ENCODE results near the gene TSPAN32. TPM values are rescaled to one million over a fixed set of nuclear protein-coding genes. Genes with fewer than 3 reads are reported as not detected.
A peak's percentile ranks its signal among the peaks of the same experiment; 100 is the strongest.

The TSPAN32 gene
- total RNA-seq, 1 donor from 2014 or later, result not detected

DNA sequence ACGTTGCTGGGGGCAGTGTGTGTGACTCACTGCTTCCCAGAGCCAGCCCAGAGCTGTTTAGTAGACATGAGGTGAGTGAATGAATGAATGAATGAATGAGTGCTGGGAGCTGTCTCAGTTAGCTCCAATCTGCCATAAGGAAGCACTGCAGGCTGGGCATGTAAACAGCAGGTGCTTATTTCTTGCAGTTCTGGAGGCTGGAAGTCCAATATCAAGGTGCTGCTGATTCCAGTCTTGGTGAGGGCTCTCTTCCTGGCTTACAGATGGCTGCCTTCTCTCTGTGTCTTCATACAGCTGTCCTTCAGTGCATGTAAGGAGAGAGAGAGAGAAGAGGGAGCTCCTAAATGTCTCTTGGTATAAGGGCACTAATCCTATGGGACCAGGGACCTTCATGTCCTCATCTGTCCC is 4.2 kb upstream of the TSPAN32 start:
- Mint-ChIP-seq H3K9me3 (ENCODE audit: unreplicated experiment) (peaks cover 2% of the 10 kb centered on the region), H3K4me1 (ENCODE audit: low read depth, unreplicated experiment) (no peaks in the 10 kb centered on the region), H3K27me3 (ENCODE audit: unreplicated experiment) (peaks cover 5% of the 10 kb centered on the region), H3K4me3 (ENCODE audit: unreplicated experiment) (no peak overlapping the region), H3K36me3 (ENCODE audit: unreplicated experiment) (no peaks in the 10 kb centered on the region), H3K27ac (ENCODE audit: unreplicated experiment) (no peak overlapping the region)
- no peak for DNase-seq
- TF ChIP-seq, protein P1, sequence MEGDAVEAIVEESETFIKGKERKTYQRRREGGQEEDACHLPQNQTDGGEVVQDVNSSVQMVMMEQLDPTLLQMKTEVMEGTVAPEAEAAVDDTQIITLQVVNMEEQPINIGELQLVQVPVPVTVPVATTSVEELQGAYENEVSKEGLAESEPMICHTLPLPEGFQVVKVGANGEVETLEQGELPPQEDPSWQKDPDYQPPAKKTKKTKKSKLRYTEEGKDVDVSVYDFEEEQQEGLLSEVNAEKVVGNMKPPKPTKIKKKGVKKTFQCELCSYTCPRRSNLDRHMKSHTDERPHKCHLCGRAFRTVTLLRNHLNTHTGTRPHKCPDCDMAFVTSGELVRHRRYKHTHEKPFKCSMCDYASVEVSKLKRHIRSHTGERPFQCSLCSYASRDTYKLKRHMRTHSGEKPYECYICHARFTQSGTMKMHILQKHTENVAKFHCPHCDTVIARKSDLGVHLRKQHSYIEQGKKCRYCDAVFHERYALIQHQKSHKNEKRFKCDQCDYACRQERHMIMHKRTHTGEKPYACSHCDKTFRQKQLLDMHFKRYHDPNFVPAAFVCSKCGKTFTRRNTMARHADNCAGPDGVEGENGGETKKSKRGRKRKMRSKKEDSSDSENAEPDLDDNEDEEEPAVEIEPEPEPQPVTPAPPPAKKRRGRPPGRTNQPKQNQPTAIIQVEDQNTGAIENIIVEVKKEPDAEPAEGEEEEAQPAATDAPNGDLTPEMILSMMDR (IDR thresholded peaks at IDR 0.05; ENCODE audit: partially characterized antibody, unreplicated experiment), result no peak

GRCh38 chr11:2298131-2298794 is 3.5 kb upstream of the TSPAN32 start:
- no peak for DNase-seq
- Mint-ChIP-seq H3K9me3 (ENCODE audit: unreplicated experiment) (peaks cover 2% of the 10 kb centered on the region), H3K27me3 (ENCODE audit: unreplicated experiment) (peaks cover 4% of the 10 kb centered on the region), H3K27ac (ENCODE audit: unreplicated experiment) (no peak overlapping the region), H3K4me1 (ENCODE audit: low read depth, unreplicated experiment) (no peaks in the 10 kb centered on the region), H3K36me3 (ENCODE audit: unreplicated experiment) (no peaks in the 10 kb centered on the region), H3K4me3 (ENCODE audit: unreplicated experiment) (no peak overlapping the region)
- TF ChIP-seq, protein P1 (IDR thresholded peaks at IDR 0.05; ENCODE audit: partially characterized antibody, unreplicated experiment), result no peak

GRCh38 chr11:2298795-2299761 is 2.7 kb upstream of the TSPAN32 start:
- Mint-ChIP-seq H3K27ac (ENCODE audit: unreplicated experiment) (no peak overlapping the region), H3K36me3 (ENCODE audit: unreplicated experiment) (no peaks in the 10 kb centered on the region), H3K9me3 (ENCODE audit: unreplicated experiment) (peaks cover 2% of the 10 kb centered on the region), H3K4me1 (ENCODE audit: low read depth, unreplicated experiment) (no peaks in the 10 kb centered on the region), H3K4me3 (ENCODE audit: unreplicated experiment) (no peak overlapping the region), H3K27me3 (ENCODE audit: unreplicated experiment) (peaks cover 4% of the 10 kb centered on the region)
- TF ChIP-seq, protein P1 (IDR thresholded peaks at IDR 0.05; ENCODE audit: partially characterized antibody, unreplicated experiment), result no peak
- peak; percentile 35 for DNase-seq

DNA sequence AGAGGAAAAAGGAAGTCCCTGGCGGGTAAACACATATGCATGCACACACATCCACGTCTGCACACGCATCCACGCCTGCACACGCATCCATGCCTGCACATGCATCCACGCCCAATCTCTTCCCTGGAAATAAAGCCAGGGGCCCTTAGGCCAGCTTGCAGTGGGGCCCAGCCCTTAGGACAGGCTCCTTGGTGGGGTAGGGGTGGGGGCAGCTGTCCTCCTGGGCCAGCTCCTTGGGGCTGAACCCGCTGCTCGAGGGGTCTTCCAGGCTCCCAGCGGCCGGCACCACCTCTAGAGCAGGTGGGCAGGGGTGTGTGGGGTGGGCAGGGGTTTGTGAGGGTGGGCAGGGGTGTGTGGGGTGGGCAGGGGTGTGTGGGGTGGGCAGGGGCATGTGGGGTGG is 2.0 kb upstream of the TSPAN32 start:
- no peaks in the 10 kb centered on the region for H3K4me1 Mint-ChIP-seq (ENCODE audit: low read depth, unreplicated experiment)

More for the DNA sequence above, 2.0 kb upstream of the TSPAN32 start:
- Mint-ChIP-seq H3K9me3 (ENCODE audit: unreplicated experiment) (peaks cover 2% of the 10 kb centered on the region), H3K27ac (ENCODE audit: unreplicated experiment) (no peak overlapping the region), H3K36me3 (ENCODE audit: unreplicated experiment) (no peaks in the 10 kb centered on the region), H3K27me3 (ENCODE audit: unreplicated experiment) (peaks cover 2% of the 10 kb centered on the region), H3K4me3 (ENCODE audit: unreplicated experiment) (no peak overlapping the region)
- peak; percentile 13 for DNase-seq
- TF ChIP-seq, protein P1 (IDR thresholded peaks at IDR 0.05; ENCODE audit: partially characterized antibody, unreplicated experiment), result no peak
